KOPT-K1 (cell line): ENCODE measurements around the gene P2RY11.

Experiments used
- H3K27ac ChIP-seq: fragments of 200-600 bp; sonication (generic); 2 replicates; pipeline ENCODE4 v1.5.1; 2016; ENCODE audit warnings: antibody characterized with exemption, mild to moderate bottlenecking, low read depth, low read length; ENCODE audit not compliant: poor library complexity, severe bottlenecking
- H3K36me3 ChIP-seq: fragments of 200-600 bp; sonication (generic); 2 replicates; pipeline ENCODE4 v1.5.1; 2017; ENCODE audit warnings: antibody characterized with exemption, mild to moderate bottlenecking, low read length, moderate library complexity; ENCODE audit not compliant: insufficient read depth
- H3K9me3 ChIP-seq: fragments of 200-600 bp; sonication (generic); 2 replicates; pipeline ENCODE4 v1.5.1; 2017; ENCODE audit warnings: antibody characterized with exemption, low read length, mild to moderate bottlenecking; ENCODE audit not compliant: insufficient read depth, poor library complexity, severe bottlenecking

Gene P2RY11

DNA sequence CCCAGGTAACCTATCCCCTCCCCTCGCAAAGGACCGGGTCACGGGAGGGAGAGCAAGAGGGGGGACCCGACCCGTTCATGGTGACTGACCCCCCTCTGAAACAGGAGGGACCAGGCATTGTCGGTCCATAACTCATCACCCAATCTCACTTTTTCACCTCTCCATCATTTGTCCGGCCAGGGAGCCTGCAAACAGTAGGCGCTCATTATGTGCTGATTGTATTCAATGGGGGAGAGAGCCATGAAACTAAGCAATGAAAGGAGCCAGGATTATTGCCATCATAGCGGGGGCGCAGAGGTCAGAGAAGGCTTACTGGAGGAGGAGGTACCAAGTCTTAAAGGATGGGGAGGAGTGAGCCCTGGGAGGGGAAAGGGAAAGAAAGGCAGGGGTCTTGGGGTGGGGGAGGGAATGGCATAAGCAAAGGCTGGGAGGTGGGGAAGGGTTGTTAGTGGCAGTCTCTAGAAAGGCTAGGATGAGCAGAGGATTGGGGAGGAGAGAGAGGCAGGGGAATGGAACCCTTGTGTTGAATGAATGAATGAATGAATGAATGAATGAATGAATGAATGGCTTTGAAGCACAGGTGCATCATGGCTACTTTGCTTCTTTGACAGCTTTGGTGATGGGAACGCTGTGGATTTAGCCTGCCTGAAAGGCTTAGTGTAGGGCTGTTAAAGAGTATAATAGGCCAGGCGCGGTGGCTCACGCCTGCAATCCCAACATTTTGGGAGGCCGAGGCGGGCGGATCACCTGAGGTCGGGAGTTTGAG lies 24.0 kb upstream of the P2RY11 start:
- Histone ChIP-seq H3K36me3 (peaks cover 32% of the 10 kb centered on the region; the same call in 1 of the 2 replicates), H3K9me3 (no peaks in the 10 kb centered on the region), H3K27ac (peak overlapping the region; percentile 76)

DNA sequence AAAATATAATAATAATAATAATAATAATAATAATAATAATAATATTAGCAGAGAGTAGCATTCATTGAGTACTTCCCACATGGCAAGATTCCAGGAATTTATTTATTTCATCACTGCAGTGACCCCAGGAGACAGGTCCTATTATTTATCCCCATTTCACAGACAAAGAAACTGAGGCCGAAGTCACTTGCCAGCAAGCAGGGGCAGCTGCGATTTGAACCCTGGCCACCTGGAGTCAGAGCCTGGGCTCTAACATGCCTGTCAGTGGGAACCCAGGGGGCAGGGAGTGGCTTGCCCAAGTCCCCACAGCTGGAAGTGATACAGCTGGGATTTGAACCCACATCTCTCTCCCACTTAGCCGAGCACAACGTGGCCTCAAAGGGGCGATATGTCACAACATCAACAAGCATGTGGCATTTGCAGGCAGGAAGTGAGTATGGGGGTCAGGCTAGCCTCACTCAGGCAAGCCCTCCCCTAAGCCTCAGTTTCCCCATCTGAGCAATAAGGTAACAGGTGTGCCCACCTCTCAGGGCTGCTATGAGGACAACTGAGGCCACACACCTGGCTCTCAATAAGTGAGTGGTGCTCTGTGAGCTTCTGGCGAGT lies 22.4 kb upstream of the P2RY11 start:
- peaks cover 45% of the 10 kb centered on the region for H3K36me3 ChIP-seq
- no peak overlapping the region for H3K27ac ChIP-seq
- no peaks in the 10 kb centered on the region for H3K9me3 ChIP-seq

DNA sequence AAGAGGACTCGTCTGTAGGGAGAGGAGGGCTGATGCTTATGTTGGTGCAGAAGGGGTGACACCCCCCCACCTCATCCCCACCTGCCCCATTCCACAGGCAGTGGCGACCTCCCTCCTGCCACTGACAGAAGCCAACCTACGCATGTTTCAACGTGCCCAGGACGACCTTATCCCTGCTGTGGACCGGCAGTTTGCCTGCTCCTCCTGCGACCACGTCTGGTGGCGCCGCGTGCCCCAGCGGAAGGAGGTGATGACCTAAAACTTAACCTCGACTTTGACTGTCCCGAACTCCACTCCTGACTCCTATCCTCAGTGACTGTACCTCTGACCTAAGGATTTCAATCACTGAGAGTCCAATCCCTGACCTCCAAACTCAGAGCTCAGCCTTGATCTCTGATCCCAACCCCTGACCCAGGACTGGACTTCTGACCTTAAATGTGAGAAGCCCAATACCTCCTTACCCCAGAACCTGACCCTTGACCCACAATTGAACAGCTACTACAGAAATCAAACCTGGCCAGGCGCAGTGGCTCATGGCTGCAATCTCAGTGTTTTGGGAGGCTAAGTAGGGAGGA lies 21.6 kb upstream of the P2RY11 start:
- H3K9me3 ChIP-seq: no peaks in the 10 kb centered on the region
- H3K27ac ChIP-seq: no peak overlapping the region
- H3K36me3 ChIP-seq: peaks cover 45% of the 10 kb centered on the region

DNA sequence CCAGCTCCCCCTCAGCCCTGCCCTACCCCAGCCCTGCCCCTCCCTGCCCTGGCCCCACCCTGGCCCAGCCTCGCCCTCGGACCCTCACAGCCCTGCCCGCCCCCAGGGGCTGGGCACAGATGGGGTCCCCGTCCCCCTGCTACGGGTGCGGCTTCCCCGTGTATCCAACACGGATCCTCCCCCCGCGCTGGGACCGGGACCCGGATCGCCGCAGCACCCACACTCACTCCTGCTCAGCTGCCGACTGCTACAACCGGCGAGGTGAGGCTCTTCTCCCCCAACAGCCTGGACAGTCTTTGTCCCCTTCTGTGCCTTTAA lies 20.2 kb upstream of the P2RY11 start:
- no peak overlapping the region for H3K27ac ChIP-seq
- peaks cover 45% of the 10 kb centered on the region for H3K36me3 ChIP-seq
- no peaks in the 10 kb centered on the region for H3K9me3 ChIP-seq

DNA sequence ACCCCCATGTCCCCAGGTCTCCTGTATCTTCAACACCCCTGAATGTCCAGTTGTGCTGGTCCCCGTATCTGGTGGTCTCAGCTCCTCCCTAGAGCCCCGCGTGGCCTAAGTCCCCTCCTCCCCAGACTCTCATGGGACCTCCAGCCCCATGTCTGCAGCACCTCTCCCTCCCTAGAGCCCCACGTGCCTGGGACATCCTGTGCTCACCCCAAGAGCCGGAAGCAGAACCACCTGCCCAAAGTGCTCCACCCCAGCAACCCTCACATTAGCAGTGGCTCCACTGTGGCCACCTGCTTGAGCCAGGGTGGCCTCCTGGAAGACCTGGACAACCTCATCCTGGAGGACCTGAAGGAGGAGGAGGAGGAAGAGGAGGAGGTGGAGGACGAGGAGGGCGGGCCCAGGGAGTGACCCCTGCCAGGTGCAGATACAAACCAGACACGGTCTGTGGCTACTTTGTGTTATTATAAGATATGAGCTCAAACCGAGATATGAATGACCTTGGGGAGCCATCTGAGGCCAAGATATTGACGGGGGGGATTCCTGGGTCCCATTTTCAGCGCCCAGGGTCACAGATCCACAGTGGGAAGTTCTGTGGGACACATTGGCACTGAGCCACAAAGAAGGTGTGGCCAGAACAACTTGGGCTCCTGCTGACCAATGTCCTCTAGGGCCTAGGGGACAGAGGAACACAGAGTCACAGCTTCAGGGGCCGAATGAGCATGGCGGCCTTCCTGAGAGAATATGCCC lies 19.4 kb upstream of the P2RY11 start:
- Histone ChIP-seq H3K9me3 (no peaks in the 10 kb centered on the region), H3K27ac (no peak overlapping the region), H3K36me3 (peaks cover 45% of the 10 kb centered on the region)

DNA sequence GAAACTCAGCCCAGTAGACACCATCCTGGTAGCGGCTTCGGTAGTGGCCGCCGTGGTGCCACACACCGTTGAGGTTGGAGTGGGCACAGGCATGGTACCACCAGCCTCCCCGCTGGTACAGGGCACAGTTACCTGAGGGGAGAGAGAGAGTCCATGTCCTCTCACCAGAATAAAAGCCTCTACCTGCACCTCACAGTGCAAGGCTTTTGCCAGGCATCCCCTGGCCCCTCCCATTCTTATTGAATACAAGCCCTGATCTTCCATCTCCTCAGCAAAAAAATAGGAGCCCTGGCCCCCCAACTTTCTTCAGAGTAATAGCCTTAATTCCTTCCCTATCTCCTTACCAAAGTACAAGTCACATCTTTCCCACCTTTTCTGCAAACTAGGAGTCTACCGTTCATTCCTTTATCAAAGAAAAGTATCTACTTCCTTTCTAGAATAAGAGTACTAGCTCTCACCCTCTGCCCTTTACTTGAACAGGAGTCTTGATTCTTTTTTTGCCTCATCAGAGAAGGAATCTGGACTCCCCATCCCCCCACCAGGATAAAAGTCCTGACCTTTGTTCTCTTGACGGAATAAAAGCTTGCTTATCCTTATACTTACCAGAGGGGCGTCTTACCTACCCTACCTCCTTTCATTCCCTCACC lies 18.7 kb upstream of the P2RY11 start:
- Histone ChIP-seq H3K9me3 (no peaks in the 10 kb centered on the region), H3K36me3 (peaks cover 45% of the 10 kb centered on the region), H3K27ac (no peak overlapping the region)

DNA sequence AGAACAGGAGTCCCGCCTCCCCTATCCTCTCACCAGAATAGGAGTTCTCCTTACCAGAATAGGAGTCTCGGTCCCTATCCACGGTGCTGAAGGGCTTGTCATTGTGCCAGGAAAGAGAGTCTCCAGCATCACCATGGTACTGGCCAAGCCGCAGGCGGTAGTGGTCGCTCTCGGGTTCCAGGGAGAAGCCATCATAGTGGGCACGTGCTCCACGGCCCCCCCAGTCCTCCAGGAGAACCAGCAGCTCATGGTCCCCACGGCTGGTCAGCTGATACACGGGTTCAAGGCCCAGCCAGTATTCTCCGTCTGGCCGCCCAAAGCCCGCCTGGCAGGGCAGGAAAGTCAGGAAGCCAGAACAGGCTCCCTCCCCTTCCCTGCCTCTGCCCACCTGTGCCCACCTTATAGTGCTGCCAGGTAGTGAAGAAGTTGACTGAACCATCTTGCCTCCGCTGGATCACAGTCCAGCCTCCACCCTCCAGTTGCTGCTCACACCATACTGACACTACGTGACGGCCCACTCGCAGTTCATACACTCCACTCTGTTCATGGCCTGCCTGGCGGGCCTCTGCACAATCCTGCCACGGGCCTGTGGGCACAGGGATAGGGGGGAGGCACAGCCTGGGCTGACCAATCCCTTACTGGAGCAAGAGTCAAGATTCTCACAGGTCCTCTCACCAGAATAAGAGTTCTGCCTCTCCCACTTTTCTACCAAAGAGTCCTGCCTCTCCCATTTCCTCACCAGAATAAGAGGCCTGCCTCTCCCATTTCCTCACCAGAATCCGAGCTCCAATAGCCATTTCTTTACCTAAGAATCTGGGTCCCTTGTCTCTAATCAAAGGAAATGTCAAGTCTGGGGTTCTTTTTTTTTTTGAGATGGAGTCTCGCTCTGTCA lies 18.0 kb upstream of the P2RY11 start:
- H3K36me3 ChIP-seq: peaks cover 45% of the 10 kb centered on the region
- no peak overlapping the region for H3K27ac ChIP-seq
- H3K9me3 ChIP-seq: no peaks in the 10 kb centered on the region

DNA sequence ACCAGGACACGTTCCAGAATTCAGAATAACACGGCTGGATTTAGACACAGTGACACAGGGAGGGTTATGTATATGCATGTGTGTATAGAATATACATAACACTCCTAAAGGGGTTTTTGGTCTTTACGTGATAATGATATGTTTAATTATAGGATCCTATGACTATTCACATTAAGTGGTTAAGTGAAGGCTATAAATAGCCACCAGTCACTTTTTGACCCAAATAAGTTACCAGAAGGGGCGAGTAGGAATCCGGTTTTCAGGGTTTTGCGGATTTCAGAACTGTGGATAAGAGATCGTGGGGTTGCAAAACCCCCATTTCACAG lies 15.9 kb upstream of the P2RY11 start:
- Histone ChIP-seq H3K36me3 (peaks cover 30% of the 10 kb centered on the region), H3K9me3 (no peaks in the 10 kb centered on the region), H3K27ac (no peak overlapping the region)

DNA sequence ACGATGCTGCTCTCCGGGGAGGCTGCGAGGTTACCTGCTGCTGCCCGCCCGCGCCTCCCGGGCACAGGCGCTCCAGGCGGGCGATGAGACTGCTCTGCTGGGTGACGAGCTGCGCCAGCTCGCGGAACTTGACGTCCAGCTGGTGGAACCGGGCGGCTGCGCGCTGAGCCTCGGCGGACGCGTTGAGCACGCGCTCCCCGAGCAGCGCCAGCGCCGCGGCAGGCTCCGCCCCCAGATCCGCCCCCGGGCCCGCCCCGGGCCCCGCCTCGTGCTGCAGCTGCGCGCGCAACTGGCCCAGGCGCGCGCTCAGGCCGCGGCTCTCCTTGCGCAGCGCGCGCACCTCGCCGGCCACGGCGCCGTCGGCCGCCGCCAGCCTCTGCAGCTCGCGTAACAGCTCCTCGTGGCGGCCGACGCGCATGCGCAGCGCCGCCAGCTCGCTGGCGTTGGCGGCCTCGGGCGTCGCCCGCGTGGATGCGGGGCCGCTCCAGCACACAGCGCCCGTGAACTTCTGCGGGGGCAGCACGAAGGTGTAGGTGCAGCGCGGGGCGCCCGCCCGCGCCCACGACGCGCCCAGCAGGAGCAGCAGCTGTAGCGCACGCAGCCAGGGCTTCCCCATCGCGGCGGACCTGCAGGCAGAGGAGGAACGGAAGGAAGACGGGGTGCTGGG lies 15.4 kb upstream of the P2RY11 start:
- Histone ChIP-seq H3K36me3 (peaks cover 27% of the 10 kb centered on the region), H3K27ac (peak overlapping the region; percentile 76), H3K9me3 (no peaks in the 10 kb centered on the region)

DNA sequence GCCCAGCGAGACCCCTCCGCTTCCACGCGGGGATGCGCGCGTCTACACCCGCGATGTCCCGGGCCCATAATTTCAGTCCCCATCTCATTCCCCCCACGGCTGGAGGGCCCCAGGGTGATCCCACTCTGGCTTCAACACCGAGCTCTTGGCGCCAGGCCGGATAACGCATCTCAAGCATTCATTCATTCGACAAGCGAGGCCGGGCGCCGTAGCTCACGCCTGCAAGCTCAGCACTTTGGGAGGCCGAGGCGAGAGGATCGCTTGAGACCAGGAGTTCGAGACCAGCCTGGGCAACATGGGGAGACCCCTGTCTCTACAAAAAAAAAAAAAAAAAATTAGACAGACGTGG lies 14.9 kb upstream of the P2RY11 start:
- Histone ChIP-seq H3K36me3 (peaks cover 22% of the 10 kb centered on the region), H3K9me3 (no peaks in the 10 kb centered on the region), H3K27ac (peak overlapping the region; percentile 76)

DNA sequence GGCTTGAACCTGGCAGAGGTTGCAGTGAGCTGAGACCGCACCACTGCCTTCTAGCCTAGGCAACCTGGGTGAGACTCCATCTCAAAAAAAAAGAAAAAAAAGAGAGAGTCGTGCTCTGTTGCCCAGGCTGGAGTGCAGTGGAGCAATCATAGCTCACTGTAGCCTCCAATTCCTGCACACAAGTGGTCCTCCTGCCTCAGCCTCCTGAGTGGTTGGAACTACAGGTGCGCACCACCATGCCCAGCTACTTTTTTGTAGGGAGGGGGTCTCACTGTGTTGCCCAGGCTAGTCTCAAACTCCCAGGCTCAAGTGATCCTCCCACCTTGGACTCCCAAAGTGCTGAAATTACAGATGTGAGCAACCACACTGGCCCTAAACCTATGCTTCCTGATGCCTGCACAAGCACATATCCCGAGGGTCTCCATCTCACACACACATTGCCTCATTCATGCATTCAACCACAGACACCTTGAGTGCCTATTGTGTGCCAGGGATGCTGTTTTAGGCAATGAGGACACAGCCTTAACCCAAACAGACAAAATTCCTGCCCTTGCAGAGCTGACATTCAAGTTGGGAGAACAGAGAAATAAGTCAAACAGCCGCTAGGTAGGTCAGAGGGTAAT lies 11.2 kb upstream of the P2RY11 start:
- Histone ChIP-seq H3K9me3 (no peaks in the 10 kb centered on the region), H3K36me3 (no peaks in the 10 kb centered on the region), H3K27ac (peak overlapping the region; percentile 83)

DNA sequence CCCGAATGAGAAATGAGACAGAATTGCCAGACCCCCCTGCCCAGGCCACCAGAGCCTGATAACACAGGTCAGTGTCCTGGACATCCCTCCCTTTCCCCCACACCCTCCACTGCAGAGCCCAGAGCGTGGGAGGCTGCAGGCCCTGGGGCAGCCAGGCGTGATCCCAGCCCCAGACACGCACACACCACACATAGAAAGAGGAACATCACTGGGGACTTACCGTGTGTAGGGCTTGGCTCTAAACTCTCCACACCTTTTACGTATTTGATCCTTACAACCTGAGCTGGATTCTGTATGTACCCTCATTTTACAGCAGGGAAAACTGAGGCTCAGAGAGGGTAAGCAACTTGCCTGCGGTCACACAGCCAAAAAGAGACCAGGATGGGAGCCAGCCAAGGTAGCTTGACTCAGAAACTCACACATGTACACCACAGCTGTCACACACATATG lies 8.7 kb upstream of the P2RY11 start:
- Histone ChIP-seq H3K36me3 (peaks cover 11% of the 10 kb centered on the region), H3K9me3 (no peaks in the 10 kb centered on the region), H3K27ac (peak overlapping the region; percentile 83)

DNA sequence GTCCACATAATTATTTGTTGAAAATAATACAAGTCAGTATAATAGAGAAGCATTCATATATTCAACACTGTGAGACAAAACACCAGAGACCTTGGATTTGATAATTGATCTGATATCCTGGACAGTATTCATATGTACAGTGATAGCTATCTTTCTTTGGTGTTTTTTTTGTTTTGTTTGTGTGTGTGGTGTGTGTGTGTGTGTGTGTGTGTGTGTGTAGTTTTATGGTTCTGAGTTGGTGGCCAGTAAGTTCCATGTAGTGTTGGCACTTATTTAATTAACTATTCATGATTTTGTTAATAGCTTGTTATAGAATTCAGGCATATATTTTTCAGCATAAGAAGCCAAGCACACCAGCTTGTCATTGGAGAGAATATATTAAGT lies 7.4 kb upstream of the P2RY11 start:
- Histone ChIP-seq H3K27ac (peak overlapping the region; percentile 99), H3K36me3 (peaks cover 24% of the 10 kb centered on the region), H3K9me3 (no peaks in the 10 kb centered on the region)
